Measurements from ENCODE around the gene EFL1.

Gene EFL1

DNA sequence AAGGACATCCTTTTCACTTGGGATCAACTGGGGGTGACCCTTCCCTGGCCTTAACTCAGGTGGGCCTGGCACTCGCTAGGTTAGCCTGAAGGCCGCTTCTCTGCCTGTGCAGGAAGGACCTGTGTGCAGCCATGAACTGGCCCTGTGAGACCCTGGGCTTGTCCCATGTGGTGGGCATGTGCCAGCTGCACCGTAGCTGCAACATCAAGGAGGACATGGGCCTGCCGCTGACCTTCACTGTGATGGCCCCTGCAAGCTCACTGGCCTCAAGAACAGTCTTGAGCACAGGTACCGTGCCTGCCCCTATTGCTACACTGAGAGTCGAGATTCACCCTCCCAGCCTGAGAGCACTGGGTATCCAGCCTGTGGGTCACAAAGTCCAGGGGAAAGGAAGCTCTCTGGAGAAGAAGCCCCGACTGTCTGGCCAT, 43.1 kb upstream of the EFL1 start:
- CTCF ChIA-PET, result no interaction called here
- no peaks in the 10 kb centered on the region for H3K9me3 ChIP-seq (ENCODE audit: control insufficient read depth, insufficient read depth, low read depth, low read length)

DNA sequence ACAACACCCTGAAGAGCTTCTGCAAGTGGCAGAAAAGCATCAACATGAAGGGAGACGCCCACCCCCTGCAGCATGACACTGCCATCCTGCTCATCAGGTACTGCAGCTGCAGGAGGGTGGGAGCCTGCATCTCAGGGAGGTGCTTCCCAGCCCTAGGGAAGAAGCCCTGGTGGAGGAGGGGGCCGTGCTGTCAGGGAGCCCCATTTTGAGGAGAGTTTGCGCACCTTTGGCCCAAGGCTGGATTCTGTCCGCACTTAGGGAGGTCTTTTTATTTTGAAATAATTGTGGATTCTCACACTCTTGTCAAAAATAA, 42.2 kb upstream of the EFL1 start:
- TF ChIP-seq ZNF785 (tag by site-specific recombination; IDR thresholded peaks at IDR 0.05) (no peak), PRDM1 (tag by site-specific recombination; IDR thresholded peaks at IDR 0.05) (no peak), ZNF350 (tag by site-specific recombination; IDR thresholded peaks at IDR 0.05) (no peak), ZNF670 (tag by site-specific recombination; IDR thresholded peaks at IDR 0.05; ENCODE audit: low read depth) (no peak), ZNF600 (tag by site-specific recombination; IDR thresholded peaks at IDR 0.05) (no peak), ZNF560 (tag by site-specific recombination; IDR thresholded peaks at IDR 0.05; ENCODE audit: borderline replicate concordance) (no peak), ZNF175 (tag by site-specific recombination; IDR thresholded peaks at IDR 0.05) (no peak), ZNF24 (tag by site-specific recombination; IDR thresholded peaks at IDR 0.05) (no peak), ZNF837 (tag by site-specific recombination; IDR thresholded peaks at IDR 0.05) (no peak), ZNF626 (tag by site-specific recombination; IDR thresholded peaks at IDR 0.05) (no peak), ZNF112 (tag by site-specific recombination; IDR thresholded peaks at IDR 0.05) (no peak), ZBTB20 (tag by site-specific recombination; IDR thresholded peaks at IDR 0.05) (no peak), ZFHX2 (tag by site-specific recombination; conservative IDR thresholded peaks at IDR 0.05) (no peak)
- TF ChIP-seq, protein P1, sequence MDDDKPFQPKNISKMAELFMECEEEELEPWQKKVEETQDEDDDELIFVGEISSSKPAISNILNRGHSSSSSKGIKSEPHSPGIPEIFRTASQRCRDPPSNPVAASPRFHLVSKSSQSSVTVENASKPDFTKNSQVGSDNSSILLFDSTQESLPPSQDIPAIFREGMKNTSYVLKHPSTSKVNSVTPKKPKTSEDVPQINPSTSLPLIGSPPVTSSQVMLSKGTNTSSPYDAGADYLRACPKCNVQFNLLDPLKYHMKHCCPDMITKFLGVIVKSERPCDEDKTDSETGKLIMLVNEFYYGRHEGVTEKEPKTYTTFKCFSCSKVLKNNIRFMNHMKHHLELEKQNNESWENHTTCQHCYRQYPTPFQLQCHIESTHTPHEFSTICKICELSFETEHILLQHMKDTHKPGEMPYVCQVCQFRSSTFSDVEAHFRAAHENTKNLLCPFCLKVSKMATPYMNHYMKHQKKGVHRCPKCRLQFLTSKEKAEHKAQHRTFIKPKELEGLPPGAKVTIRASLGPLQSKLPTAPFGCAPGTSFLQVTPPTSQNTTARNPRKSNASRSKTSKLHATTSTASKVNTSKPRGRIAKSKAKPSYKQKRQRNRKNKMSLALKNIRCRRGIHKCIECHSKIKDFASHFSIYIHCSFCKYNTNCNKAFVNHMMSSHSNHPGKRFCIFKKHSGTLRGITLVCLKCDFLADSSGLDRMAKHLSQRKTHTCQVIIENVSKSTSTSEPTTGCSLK (tag by site-specific recombination; IDR thresholded peaks at IDR 0.05), result no peak
- Histone ChIP-seq H3K27ac (ENCODE audit: extremely low read depth, low read depth, low read length) (no peak overlapping the region), H3K9me3 (ENCODE audit: control insufficient read depth, insufficient read depth, low read depth, low read length) (no peaks in the 10 kb centered on the region), H3K36me3 (ENCODE audit: control insufficient read depth in 2 of 2, insufficient read depth in 1 of 2, low read length in 2 of 2) (no peaks in the 10 kb centered on the region), H3K4me1 (ENCODE audit: control insufficient read depth, insufficient read depth, low read length) (no peaks in the 10 kb centered on the region), H3K4me3 (ENCODE audit: low read depth, low read length) (no peak overlapping the region)
- ChIA-PET POLR2A (no interaction called here), CTCF (no interaction called here)

More for the DNA sequence above, 43.1 kb upstream of the EFL1 start:
- no peak overlapping the region for H3K4me3 ChIP-seq (ENCODE audit: low read depth, low read length)
- H3K27ac ChIP-seq (ENCODE audit: extremely low read depth, low read depth, low read length), result no peak overlapping the region
- TF ChIP-seq ZSCAN16 (tag by site-specific recombination; IDR thresholded peaks at IDR 0.05) (no peak), ZNF626 (tag by site-specific recombination; IDR thresholded peaks at IDR 0.05) (no peak), ZNF114 (tag by site-specific recombination; IDR thresholded peaks at IDR 0.05) (no peak), HOXD13 (CRISPR knock-in tag; IDR thresholded peaks at IDR 0.05; ENCODE audit: borderline replicate concordance) (no peak), ZNF248 (tag by site-specific recombination; IDR thresholded peaks at IDR 0.05) (no peak), ZNF610 (tag by site-specific recombination; IDR thresholded peaks at IDR 0.05; ENCODE audit: borderline replicate concordance) (no peak), ZNF514 (tag by site-specific recombination; IDR thresholded peaks at IDR 0.05) (no peak), ZNF530 (tag by site-specific recombination; IDR thresholded peaks at IDR 0.05; ENCODE audit: low read depth) (no peak), ZNF37A (tag by site-specific recombination; IDR thresholded peaks at IDR 0.05) (no peak), ZNF10 (tag by site-specific recombination; IDR thresholded peaks at IDR 0.05) (no peak), ZNF707 (tag by site-specific recombination; IDR thresholded peaks at IDR 0.05) (no peak), WT1 (tag by site-specific recombination; IDR thresholded peaks at IDR 0.05) (no peak), MEIS1 (CRISPR knock-in tag; IDR thresholded peaks at IDR 0.05; ENCODE audit: borderline replicate concordance) (no peak), ZNF544 (tag by site-specific recombination; IDR thresholded peaks at IDR 0.05) (no peak)
- TF ChIP-seq, protein P2, sequence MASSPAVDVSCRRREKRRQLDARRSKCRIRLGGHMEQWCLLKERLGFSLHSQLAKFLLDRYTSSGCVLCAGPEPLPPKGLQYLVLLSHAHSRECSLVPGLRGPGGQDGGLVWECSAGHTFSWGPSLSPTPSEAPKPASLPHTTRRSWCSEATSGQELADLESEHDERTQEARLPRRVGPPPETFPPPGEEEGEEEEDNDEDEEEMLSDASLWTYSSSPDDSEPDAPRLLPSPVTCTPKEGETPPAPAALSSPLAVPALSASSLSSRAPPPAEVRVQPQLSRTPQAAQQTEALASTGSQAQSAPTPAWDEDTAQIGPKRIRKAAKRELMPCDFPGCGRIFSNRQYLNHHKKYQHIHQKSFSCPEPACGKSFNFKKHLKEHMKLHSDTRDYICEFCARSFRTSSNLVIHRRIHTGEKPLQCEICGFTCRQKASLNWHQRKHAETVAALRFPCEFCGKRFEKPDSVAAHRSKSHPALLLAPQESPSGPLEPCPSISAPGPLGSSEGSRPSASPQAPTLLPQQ (tag by site-specific recombination; IDR thresholded peaks at IDR 0.05), result no peak
- TF ChIP-seq, protein P3, sequence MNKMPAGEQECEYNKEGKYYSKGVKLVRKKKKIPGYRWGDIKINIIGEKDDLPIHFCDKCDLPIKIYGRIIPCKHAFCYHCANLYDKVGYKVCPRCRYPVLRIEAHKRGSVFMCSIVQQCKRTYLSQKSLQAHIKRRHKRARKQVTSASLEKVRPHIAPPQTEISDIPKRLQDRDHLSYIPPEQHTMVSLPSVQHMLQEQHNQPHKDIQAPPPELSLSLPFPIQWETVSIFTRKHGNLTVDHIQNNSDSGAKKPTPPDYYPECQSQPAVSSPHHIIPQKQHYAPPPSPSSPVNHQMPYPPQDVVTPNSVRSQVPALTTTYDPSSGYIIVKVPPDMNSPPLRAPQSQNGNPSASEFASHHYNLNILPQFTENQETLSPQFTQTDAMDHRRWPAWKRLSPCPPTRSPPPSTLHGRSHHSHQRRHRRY (tag by site-specific recombination; IDR thresholded peaks at IDR 0.05), result no peak
- H3K4me1 ChIP-seq (ENCODE audit: control insufficient read depth, insufficient read depth, low read length), result no peaks in the 10 kb centered on the region
- POLR2A ChIA-PET, result no interaction called here
- no peaks in the 10 kb centered on the region for H3K36me3 ChIP-seq (ENCODE audit: control insufficient read depth in 2 of 2, insufficient read depth in 1 of 2, low read length in 2 of 2)
